Right renal cortex interstitium (tissue), 3 donors: ENCODE measurements around the gene PGAM2. TPM values are rescaled to one million over a fixed set of nuclear protein-coding genes. Genes with fewer than 3 reads are reported as not detected.

Experiments
- DNase-seq, 3 donors: peaks; one replicate each; pipeline ENCODE4 v3.0.0-alpha.2; 2013; ENCODE audit warnings: low read depth in 3 of 3, low spot score in 2 of 3
- polyA plus RNA-seq, 3 donors: library from polyadenylated mRNA; unstranded; fragments of 120-200 nt; gene quantifications; one replicate each; pipeline ENCODE4 v1.2.1, GENCODE V29; 2013; ENCODE audit not compliant: insufficient read length in 3 of 3

PGAM2 gene
- polyA plus RNA-seq, 3 donors: 1.2 to 2.9 (median 1.5) TPM

- DNase-seq: no peak
Measured at GRCh38 chr7:44103923-44104859, 38.8 kb upstream of the PGAM2 start, which contains the start of gene AEBP1. AEBP1 (plus strand) TSS chr7:44104345; CDS start chr7:44104666, 321 bp downstream.

- no peak for DNase-seq
Measured at GRCh38 chr7:44103566-44103922, 38.2 kb upstream of the PGAM2 start.

- DNase-seq: no peak
Measured at GRCh38 chr7:44102846-44103565, 37.6 kb upstream of the PGAM2 start.

- no peak for DNase-seq
Measured at GRCh38 chr7:44101966-44102845, 36.8 kb upstream of the PGAM2 start.

- DNase-seq: no peak
Measured at GRCh38 chr7:44101303-44101965, 36.1 kb upstream of the PGAM2 start.

- DNase-seq: no peak
Measured at GRCh38 chr7:44100458-44101302, 35.3 kb upstream of the PGAM2 start.

- DNase-seq: no peak
Measured at GRCh38 chr7:44099669-44100068, 34.3 kb upstream of the PGAM2 start.

GRCh38 chr7:44098092-44099068, 33.0 kb upstream of the PGAM2 start:
- no peak for DNase-seq

GRCh38 chr7:44097064-44097932, 31.9 kb upstream of the PGAM2 start:
- DNase-seq: no peak

- no peak for DNase-seq
Measured at GRCh38 chr7:44096326-44096881, 31.0 kb upstream of the PGAM2 start.

- no peak for DNase-seq
Measured at GRCh38 chr7:44095781-44096180, 30.4 kb upstream of the PGAM2 start.

GRCh38 chr7:44094883-44095592, 29.7 kb upstream of the PGAM2 start:
- DNase-seq: no peak

- DNase-seq: no peak
Measured at GRCh38 chr7:44094365-44094764, 29.0 kb upstream of the PGAM2 start.

- DNase-seq: no peak
Measured at GRCh38 chr7:44093102-44093641, 27.8 kb upstream of the PGAM2 start.

- no peak for DNase-seq
Measured at GRCh38 chr7:44087911-44088838, 22.8 kb upstream of the PGAM2 start.
